Upper lobe of left lung (tissue), 4 donors: ENCODE data around the gene SRA1.

Experiments used
- POLR2A ChIP-seq, 4 donors: fragments of 450-650 bp; IDR thresholded peaks; one replicate each; pipeline ENCODE4 v1.5.1; 2016 to 2017; ENCODE audit warnings: antibody characterized with exemption in 4 of 4, mild to moderate bottlenecking in 2 of 4
- POLR2AphosphoS5 ChIP-seq, 2 donors: sonication (generic); formaldehyde crosslinking; IDR thresholded peaks; one replicate each; pipeline ENCODE4 v1.5.1; 2017; ENCODE audit warnings: antibody characterized with exemption in 2 of 2
- TF ChIP-seq, protein P1 (sequence below), 6 experiments: fragments of 450-650 bp in 4 of 6; fragments of 200-600 bp in 2 of 6; sonication (generic) in 2 of 6; IDR thresholded peaks; one replicate each; pipeline ENCODE4 v1.5.1; 2016 to 2019; ENCODE audit warnings: antibody characterized with exemption in 6 of 6

GRCh38 chr5:140546851-140547507, 10.3 kb downstream of the SRA1 start:
- TF ChIP-seq, protein P1, sequence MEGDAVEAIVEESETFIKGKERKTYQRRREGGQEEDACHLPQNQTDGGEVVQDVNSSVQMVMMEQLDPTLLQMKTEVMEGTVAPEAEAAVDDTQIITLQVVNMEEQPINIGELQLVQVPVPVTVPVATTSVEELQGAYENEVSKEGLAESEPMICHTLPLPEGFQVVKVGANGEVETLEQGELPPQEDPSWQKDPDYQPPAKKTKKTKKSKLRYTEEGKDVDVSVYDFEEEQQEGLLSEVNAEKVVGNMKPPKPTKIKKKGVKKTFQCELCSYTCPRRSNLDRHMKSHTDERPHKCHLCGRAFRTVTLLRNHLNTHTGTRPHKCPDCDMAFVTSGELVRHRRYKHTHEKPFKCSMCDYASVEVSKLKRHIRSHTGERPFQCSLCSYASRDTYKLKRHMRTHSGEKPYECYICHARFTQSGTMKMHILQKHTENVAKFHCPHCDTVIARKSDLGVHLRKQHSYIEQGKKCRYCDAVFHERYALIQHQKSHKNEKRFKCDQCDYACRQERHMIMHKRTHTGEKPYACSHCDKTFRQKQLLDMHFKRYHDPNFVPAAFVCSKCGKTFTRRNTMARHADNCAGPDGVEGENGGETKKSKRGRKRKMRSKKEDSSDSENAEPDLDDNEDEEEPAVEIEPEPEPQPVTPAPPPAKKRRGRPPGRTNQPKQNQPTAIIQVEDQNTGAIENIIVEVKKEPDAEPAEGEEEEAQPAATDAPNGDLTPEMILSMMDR (IDR thresholded peaks at IDR 0.05), result no peak
- TF ChIP-seq POLR2A (IDR thresholded peaks at IDR 0.05) (no peak), POLR2AphosphoS5 (IDR thresholded peaks at IDR 0.05) (no peak)
